Measurements from ENCODE around the gene HASPIN.

The HASPIN gene

GRCh38 chr17:3723556-3724377, at the start of gene HASPIN:
TSS of gene HASPIN (plus strand) at chr17:3723903. CDS start at chr17:3723936, 33 bp downstream.
- H3K27ac ChIP-seq: peak within 1 kb of the TSS; percentile 72
- TF ChIP-seq CTCF (IDR thresholded peaks at IDR 0.05) (0 out of 2 replicates have a peak, but pooled peaks have one; percentile 16), ZFX (IDR thresholded peaks at IDR 0.05; ENCODE audit: borderline replicate concordance) (no peak)

- no peak overlapping the region for H3K27ac ChIP-seq
- TF ChIP-seq CTCF (IDR thresholded peaks at IDR 0.05) (no peak), ZFX (IDR thresholded peaks at IDR 0.05; ENCODE audit: borderline replicate concordance) (no peak)
These were observed 47.8 kb upstream of the HASPIN start for GRCh38 chr17:3675886-3676285.

GRCh38 chr17:3678095-3678820, 45.4 kb upstream of the HASPIN start:
- no peak for TF ChIP-seq CTCF (IDR thresholded peaks at IDR 0.05)
- TF ChIP-seq ZFX (IDR thresholded peaks at IDR 0.05; ENCODE audit: borderline replicate concordance): no peak
- H3K27ac ChIP-seq: no peak overlapping the region

- no peak overlapping the region for H3K27ac ChIP-seq
- TF ChIP-seq CTCF (IDR thresholded peaks at IDR 0.05): no peak
- TF ChIP-seq ZFX (IDR thresholded peaks at IDR 0.05; ENCODE audit: borderline replicate concordance): no peak
These were observed 44.7 kb upstream of the HASPIN start for GRCh38 chr17:3678821-3679530.

- TF ChIP-seq ZFX (IDR thresholded peaks at IDR 0.05; ENCODE audit: borderline replicate concordance) (no peak), CTCF (IDR thresholded peaks at IDR 0.05) (no peak)
- no peak overlapping the region for H3K27ac ChIP-seq
These were observed 44.1 kb upstream of the HASPIN start for GRCh38 chr17:3679531-3680126.

GRCh38 chr17:3681057-3681456, 42.6 kb upstream of the HASPIN start:
- H3K27ac ChIP-seq: no peak overlapping the region
- TF ChIP-seq ZFX (IDR thresholded peaks at IDR 0.05; ENCODE audit: borderline replicate concordance) (no peak), CTCF (IDR thresholded peaks at IDR 0.05) (no peak)
